ENCODE results near the gene TTF2. TPM values are rescaled to one million over a fixed set of nuclear protein-coding genes. Genes with fewer than 3 reads are reported as not detected.

Gene TTF2
- total and polyA plus RNA-seq, 2 experiments from 2014 or later = 13.5 to 28.3 TPM

DNA sequence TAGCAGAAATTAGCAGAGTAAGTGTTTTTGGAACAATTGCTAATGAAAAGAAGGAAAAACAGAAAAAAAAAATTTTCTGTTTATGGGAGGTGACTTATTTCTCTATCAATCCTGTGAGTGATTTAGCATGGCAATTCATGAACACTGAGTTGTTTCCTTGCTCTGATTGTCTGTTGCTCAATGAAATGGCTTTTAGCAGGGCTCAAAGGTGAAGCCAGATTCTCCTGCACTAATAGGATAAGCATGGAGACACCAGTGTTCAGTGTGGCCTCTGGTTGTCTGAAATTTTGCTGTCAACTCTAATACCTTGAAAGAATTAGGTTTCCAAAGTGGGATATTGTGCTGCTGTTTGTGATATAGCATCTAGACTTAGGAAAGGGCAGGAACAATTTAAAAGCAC, 45.6 kb downstream of the TTF2 start:
- H3K27me3 ChIP-seq = no peaks in the 10 kb centered on the region
- H3K4me1 ChIP-seq (ENCODE audit: low read depth) = no peaks in the 10 kb centered on the region
- no peaks in the 10 kb centered on the region for H3K36me3 ChIP-seq
- TF ChIP-seq, protein P1, sequence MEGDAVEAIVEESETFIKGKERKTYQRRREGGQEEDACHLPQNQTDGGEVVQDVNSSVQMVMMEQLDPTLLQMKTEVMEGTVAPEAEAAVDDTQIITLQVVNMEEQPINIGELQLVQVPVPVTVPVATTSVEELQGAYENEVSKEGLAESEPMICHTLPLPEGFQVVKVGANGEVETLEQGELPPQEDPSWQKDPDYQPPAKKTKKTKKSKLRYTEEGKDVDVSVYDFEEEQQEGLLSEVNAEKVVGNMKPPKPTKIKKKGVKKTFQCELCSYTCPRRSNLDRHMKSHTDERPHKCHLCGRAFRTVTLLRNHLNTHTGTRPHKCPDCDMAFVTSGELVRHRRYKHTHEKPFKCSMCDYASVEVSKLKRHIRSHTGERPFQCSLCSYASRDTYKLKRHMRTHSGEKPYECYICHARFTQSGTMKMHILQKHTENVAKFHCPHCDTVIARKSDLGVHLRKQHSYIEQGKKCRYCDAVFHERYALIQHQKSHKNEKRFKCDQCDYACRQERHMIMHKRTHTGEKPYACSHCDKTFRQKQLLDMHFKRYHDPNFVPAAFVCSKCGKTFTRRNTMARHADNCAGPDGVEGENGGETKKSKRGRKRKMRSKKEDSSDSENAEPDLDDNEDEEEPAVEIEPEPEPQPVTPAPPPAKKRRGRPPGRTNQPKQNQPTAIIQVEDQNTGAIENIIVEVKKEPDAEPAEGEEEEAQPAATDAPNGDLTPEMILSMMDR (IDR thresholded peaks at IDR 0.05; ENCODE audit: low read depth, low read length) = no peak
- no peak overlapping the region for H3K27ac ChIP-seq
- no peak overlapping the region for H3K4me3 ChIP-seq
- H3K9me3 ChIP-seq (ENCODE audit: low read depth) = no peaks in the 10 kb centered on the region
- no peak for DNase-seq (ENCODE audit: low read depth in 1 of 2, low spot score in 1 of 2)

DNA sequence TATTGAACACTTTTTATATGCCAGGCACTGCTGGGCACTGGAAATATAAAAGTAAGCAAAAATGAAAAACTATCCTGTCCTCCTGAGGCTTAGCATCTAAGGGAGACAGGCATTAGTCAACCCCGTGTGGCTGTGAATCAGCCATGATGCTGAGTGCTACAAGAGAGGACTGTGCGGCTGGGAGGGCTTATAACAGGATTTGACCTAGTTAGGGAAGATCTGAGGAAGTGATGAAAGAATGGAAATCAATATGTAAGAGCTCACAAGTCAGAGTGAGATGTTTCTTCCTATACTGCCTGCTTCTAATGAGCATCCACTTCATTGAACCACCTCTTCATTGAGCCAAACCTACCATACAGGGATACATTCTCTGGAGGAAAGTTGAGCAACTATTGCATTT, 46.4 kb downstream of the TTF2 start:
- Histone ChIP-seq H3K36me3 (no peaks in the 10 kb centered on the region), H3K9me3 (ENCODE audit: low read depth) (no peaks in the 10 kb centered on the region), H3K4me3 (no peak overlapping the region)

DNA sequence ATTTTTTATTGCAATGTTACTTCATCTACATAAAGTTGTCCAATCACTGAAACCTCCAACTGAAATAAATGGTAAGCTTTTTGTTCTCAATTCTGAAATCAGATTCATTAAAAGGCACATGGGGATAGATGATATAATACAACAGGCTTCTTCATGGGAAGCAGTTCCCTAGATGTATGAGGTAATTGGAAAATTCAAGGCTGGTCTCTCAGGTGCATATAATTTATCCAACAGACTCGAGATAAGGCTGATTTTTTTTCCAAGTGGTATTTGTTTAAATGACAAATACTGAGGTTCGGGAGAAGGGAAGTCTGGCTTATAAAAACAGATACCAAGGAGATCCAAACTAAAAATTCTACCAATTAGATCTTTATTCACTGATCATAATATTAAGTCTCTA, 47.2 kb downstream of the TTF2 start:
- H3K36me3 ChIP-seq = no peaks in the 10 kb centered on the region
- H3K27me3 ChIP-seq = no peaks in the 10 kb centered on the region
- no peak overlapping the region for H3K4me3 ChIP-seq
- no peak overlapping the region for H3K27ac ChIP-seq
- DNase-seq (ENCODE audit: low read depth in 1 of 2, low spot score in 1 of 2) = no peak
- no peaks in the 10 kb centered on the region for H3K9me3 ChIP-seq (ENCODE audit: low read depth)
- TF ChIP-seq, protein P1 (IDR thresholded peaks at IDR 0.05; ENCODE audit: low read depth, low read length) = no peak
- H3K4me1 ChIP-seq (ENCODE audit: low read depth) = peaks cover 6% of the 10 kb centered on the region

More for the DNA sequence above, 46.4 kb downstream of the TTF2 start:
- Histone ChIP-seq H3K27me3 (no peaks in the 10 kb centered on the region), H3K4me1 (ENCODE audit: low read depth) (no peaks in the 10 kb centered on the region), H3K27ac (no peak overlapping the region)
- TF ChIP-seq, protein P1 (IDR thresholded peaks at IDR 0.05; ENCODE audit: low read depth, low read length) = no peak
- DNase-seq (ENCODE audit: low read depth in 1 of 2, low spot score in 1 of 2) = no peak

DNA sequence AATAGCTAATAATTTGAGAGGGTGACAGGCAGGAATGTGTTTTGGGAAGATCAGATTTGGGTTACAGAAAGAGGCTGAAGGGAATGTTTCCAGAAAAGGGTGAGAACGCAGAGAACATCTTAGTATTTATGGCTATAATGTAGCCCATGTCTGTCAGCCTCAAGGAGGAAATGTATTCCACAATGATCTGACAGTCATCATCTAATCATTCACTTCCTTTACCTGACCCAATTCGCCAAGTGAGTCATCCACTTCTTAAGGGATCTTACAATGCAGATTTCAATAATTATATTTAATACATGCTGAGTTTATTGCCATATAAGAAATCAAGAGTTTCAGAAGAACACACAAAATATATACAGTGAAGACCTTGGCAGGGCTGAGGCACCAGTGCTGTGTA, 50.6 kb downstream of the TTF2 start:
- TF ChIP-seq, protein P1 (IDR thresholded peaks at IDR 0.05; ENCODE audit: low read depth, low read length) = no peak

DNA sequence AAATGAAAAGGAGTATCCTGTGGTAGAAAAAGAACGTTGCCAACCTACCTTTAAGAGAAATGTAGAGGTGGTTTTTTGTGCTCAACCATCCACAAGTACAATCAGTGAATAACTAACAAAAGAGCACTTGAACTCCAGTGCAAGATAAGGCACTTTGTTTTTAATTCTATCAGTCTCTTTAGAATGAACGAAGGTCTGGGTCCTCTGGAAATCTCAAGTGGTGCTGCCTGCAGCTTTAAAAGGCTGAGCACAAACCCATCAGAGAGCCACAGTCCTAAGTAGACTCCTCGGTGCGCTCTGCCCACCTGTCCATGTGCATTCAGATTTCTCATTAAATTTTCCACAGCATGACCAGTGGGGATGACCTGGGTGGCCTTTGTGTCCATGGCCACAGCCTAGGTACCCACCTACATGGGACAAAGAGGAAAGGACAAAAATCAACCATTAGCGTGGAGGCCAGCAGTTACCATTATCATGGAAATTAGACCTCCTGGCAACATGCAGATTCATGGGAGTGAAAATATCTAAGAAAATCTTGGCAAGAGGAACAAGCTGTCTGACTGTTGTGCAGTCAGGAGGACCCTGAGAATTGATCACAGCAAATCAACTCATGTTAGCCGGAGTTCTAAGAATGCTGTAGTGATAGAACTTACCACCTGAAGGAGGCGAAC, 52.1 kb downstream of the TTF2 start:
- H3K36me3 ChIP-seq = no peaks in the 10 kb centered on the region
- TF ChIP-seq, protein P1 (IDR thresholded peaks at IDR 0.05; ENCODE audit: low read depth, low read length) = no peak
- peak in 1 of 2 donors; percentile 75 for DNase-seq (ENCODE audit: low read depth in 1 of 2, low spot score in 1 of 2)
- H3K9me3 ChIP-seq (ENCODE audit: low read depth) = no peaks in the 10 kb centered on the region
- no peaks in the 10 kb centered on the region for H3K27me3 ChIP-seq
- peaks cover 13% of the 10 kb centered on the region for H3K4me1 ChIP-seq (ENCODE audit: low read depth)
- H3K4me3 ChIP-seq = no peak overlapping the region
- H3K27ac ChIP-seq = no peak overlapping the region

More for the DNA sequence above, 50.6 kb downstream of the TTF2 start:
- no peaks in the 10 kb centered on the region for H3K9me3 ChIP-seq (ENCODE audit: low read depth)
- no peaks in the 10 kb centered on the region for H3K27me3 ChIP-seq
- H3K36me3 ChIP-seq = no peaks in the 10 kb centered on the region
- DNase-seq (ENCODE audit: low read depth in 1 of 2, low spot score in 1 of 2) = no peak
- no peak overlapping the region for H3K4me3 ChIP-seq
- peaks cover 13% of the 10 kb centered on the region for H3K4me1 ChIP-seq (ENCODE audit: low read depth)
- H3K27ac ChIP-seq = no peak overlapping the region
